ENCODE results near the gene TMEM88. TPM values are rescaled to one million over a fixed set of nuclear protein-coding genes. Genes with fewer than 3 reads are reported as not detected.

Gene TMEM88
- total RNA-seq, 1 donor from 2014 or later: 10.2 TPM

- Mint-ChIP-seq H3K27ac (no peak overlapping the region), H3K4me3 (peak overlapping the region; percentile 81), H3K4me1 (ENCODE audit: unreplicated experiment) (no peaks in the 10 kb centered on the region), H3K9me3 (no peaks in the 10 kb centered on the region), H3K27me3 (no peaks in the 10 kb centered on the region), H3K36me3 (no peaks in the 10 kb centered on the region)
- no peak for DNase-seq (ENCODE audit: extremely low spot score, unreplicated experiment)
- no peak for TF ChIP-seq CTCF (conservative IDR thresholded peaks at IDR 0.05)
Observed at GRCh38 chr17:7884581-7885366, 29.9 kb downstream of the TMEM88 start.

- DNase-seq (ENCODE audit: extremely low spot score, unreplicated experiment): peak; percentile 80
- no peak for TF ChIP-seq CTCF (conservative IDR thresholded peaks at IDR 0.05)
- Mint-ChIP-seq H3K4me3 (no peak overlapping the region), H3K9me3 (no peaks in the 10 kb centered on the region), H3K36me3 (peaks cover 5% of the 10 kb centered on the region), H3K4me1 (ENCODE audit: unreplicated experiment) (no peaks in the 10 kb centered on the region), H3K27ac (no peak overlapping the region), H3K27me3 (no peaks in the 10 kb centered on the region)
Observed at GRCh38 chr17:7885367-7886226, 30.7 kb downstream of the TMEM88 start.

GRCh38 chr17:7886227-7887037 lies 31.6 kb downstream of the TMEM88 start:
- H3K27ac Mint-ChIP-seq: no peak overlapping the region
- H3K9me3 Mint-ChIP-seq: no peaks in the 10 kb centered on the region
- H3K4me3 Mint-ChIP-seq: no peak overlapping the region
- H3K4me1 Mint-ChIP-seq (ENCODE audit: unreplicated experiment): no peaks in the 10 kb centered on the region
- TF ChIP-seq CTCF (conservative IDR thresholded peaks at IDR 0.05): peak; percentile 31
- no peaks in the 10 kb centered on the region for H3K27me3 Mint-ChIP-seq
- H3K36me3 Mint-ChIP-seq: peaks cover 5% of the 10 kb centered on the region
- no peak for DNase-seq (ENCODE audit: extremely low spot score, unreplicated experiment)

GRCh38 chr17:7887038-7887481 lies 32.2 kb downstream of the TMEM88 start:
- H3K9me3 Mint-ChIP-seq: no peaks in the 10 kb centered on the region
- no peak for DNase-seq (ENCODE audit: extremely low spot score, unreplicated experiment)
- no peaks in the 10 kb centered on the region for H3K4me1 Mint-ChIP-seq (ENCODE audit: unreplicated experiment)
- no peaks in the 10 kb centered on the region for H3K27me3 Mint-ChIP-seq
- no peak for TF ChIP-seq CTCF (conservative IDR thresholded peaks at IDR 0.05)
- no peak overlapping the region for H3K4me3 Mint-ChIP-seq
- no peak overlapping the region for H3K27ac Mint-ChIP-seq
- peaks cover 8% of the 10 kb centered on the region for H3K36me3 Mint-ChIP-seq

- Mint-ChIP-seq H3K27me3 (no peaks in the 10 kb centered on the region), H3K4me1 (ENCODE audit: unreplicated experiment) (no peaks in the 10 kb centered on the region), H3K4me3 (no peak overlapping the region), H3K27ac (no peak overlapping the region), H3K9me3 (no peaks in the 10 kb centered on the region), H3K36me3 (peaks cover 9% of the 10 kb centered on the region)
- TF ChIP-seq CTCF (conservative IDR thresholded peaks at IDR 0.05): no peak
- DNase-seq (ENCODE audit: extremely low spot score, unreplicated experiment): peak; percentile 92
Observed at GRCh38 chr17:7887482-7888183, 32.8 kb downstream of the TMEM88 start.
